ENCODE measurements around the gene NCS1. TPM values are rescaled to one million over a fixed set of nuclear protein-coding genes. Genes with fewer than 3 reads are reported as not detected.

The NCS1 gene
- total and polyA plus RNA-seq, 2 of the 8 experiments (the other 6 are each of a cell fraction or from before 2014, with no cell fraction given): 34.7 to 47.6 TPM

- Histone ChIP-seq H2BK12ac (ENCODE audit: low read depth, low read length) (no peak overlapping the region), H3K4me1 (replicated peaks in 1 of 4; ENCODE audit: control insufficient read depth in 3 of 4, insufficient read depth in 4 of 4, low read length in 3 of 4) (peaks cover 0 to 24% (median 12%) of the 10 kb centered on the region in 4 experiments; a peak in 6 of 7 replicates), H3K56ac (replicated peaks; ENCODE audit: insufficient read length, low read depth, low read length) (no peak overlapping the region), H4K91ac (replicated peaks; ENCODE audit: insufficient read length, low read length) (peak overlapping the region; percentile 37), H2BK120ac (replicated peaks; ENCODE audit: low read depth, low read length) (no peak overlapping the region), H3K27ac (ENCODE audit: low read depth, low read length) (no peak overlapping the region), H2AK5ac (ENCODE audit: low read depth, low read length) (0 out of 2 replicates have a peak overlapping the region, but pooled peaks have one; percentile 24), H3K79me2 (ENCODE audit: control insufficient read depth in 1 of 2, insufficient read depth in 2 of 2, low read length in 2 of 2) (peaks cover 7 to 25% of the 10 kb centered on the region in 2 experiments; a peak in 3 of 4 replicates), H3K18ac (ENCODE audit: extremely low read depth, low read length) (peak overlapping the region; percentile 32; the same call in 1 of the 2 replicates), H2BK20ac (ENCODE audit: low read length) (no peak overlapping the region), H4K20me1 (replicated peaks in 1 of 2; ENCODE audit: control insufficient read depth in 1 of 2, insufficient read depth in 2 of 2, low read length in 2 of 2) (peaks cover 1 to 4% of the 10 kb centered on the region in 2 experiments), H3K9ac (replicated peaks in 1 of 4; ENCODE audit: extremely low read depth in 1 of 4, low read depth in 3 of 4, low read length in 3 of 4) (no peak overlapping the region), H2AFZ (ENCODE audit: low read length) (no peak overlapping the region), H3K4me3 (ENCODE audit: extremely low read depth in 1 of 4, insufficient read depth in 2 of 4, low read depth in 3 of 4, low read length in 4 of 4) (no peak overlapping the region), H4K5ac (ENCODE audit: insufficient read length, low read depth, low read length) (no peak overlapping the region), H3K4ac (replicated peaks; ENCODE audit: insufficient read length, low read depth, low read length) (peak overlapping the region; percentile 41), H3K9me3 (ENCODE audit: insufficient read depth in 2 of 2, low read depth in 1 of 2, low read length in 1 of 2) (no peaks in the 10 kb centered on the region), H3K23me2 (ENCODE audit: low read depth, low read length) (no peaks in the 10 kb centered on the region), H2BK5ac (ENCODE audit: low read depth, low read length) (peak overlapping the region; percentile 44; the same call in 1 of the 2 replicates), H3K23ac (ENCODE audit: insufficient read length) (no peak overlapping the region), H4K8ac (ENCODE audit: extremely low read depth, insufficient read depth, low read length) (peak overlapping the region; percentile 93; the same call in 1 of the 2 replicates), H2BK15ac (ENCODE audit: low read length) (no peak overlapping the region), H3K36me3 (ENCODE audit: control insufficient read depth in 2 of 4, insufficient read depth in 4 of 4, low read length in 3 of 4) (no peaks in the 10 kb centered on the region), H3K79me1 (ENCODE audit: low read depth, low read length) (peaks cover 25% of the 10 kb centered on the region), H3K4me2 (ENCODE audit: insufficient read depth in 1 of 2, low read depth in 2 of 2, low read length in 2 of 2) (no peak overlapping the region; a peak in 1 of 4 replicates), H3K14ac (ENCODE audit: insufficient read length) (no peak overlapping the region), H3K27me3 (replicated peaks in 1 of 4; ENCODE audit: control insufficient read depth in 3 of 4, extremely low read depth in 1 of 4, insufficient read depth in 3 of 4, low read length in 3 of 4) (no peaks in the 10 kb centered on the region)
- ChIA-PET POLR2A (ENCODE audit: partially characterized antibody) (interaction anchor here (0.9 to 1.6 kb wide), 4 partner anchors 10 to 56 kb away, joined by 3 to 5 read pairs (median 4); no protein-coding TSS in a partner anchor), CTCF (ENCODE audit: partially characterized antibody) (interaction anchor here (0.6 to 2.2 kb wide), 7 partner anchors 10 to 84 kb away, joined by 3 to 9 read pairs (median 4); no protein-coding TSS in a partner anchor)
- no peak for DNase-seq (ENCODE audit: low read depth in 1 of 2, low spot score in 2 of 2)
- FAIRE-seq: no peak
- 78% methylated on average over 5 of the region's 9 CpGs; no CpG with 5 or more reads in 1 of the 2 experiments for WGBS, 2 experiments (ENCODE audit: extremely low coverage in 1 of 2, insufficient coverage in 1 of 2, insufficient read length in 1 of 2, insufficient replicate concordance in 2 of 2, low coverage in 1 of 2, low lambda C conversion rate in 2 of 2, missing lambda C conversion rate in 1 of 2)
- TF ChIP-seq POLR2AphosphoS5 (IDR thresholded peaks at IDR 0.05; ENCODE audit: low read depth, low read length) (no peak), MAFK (IDR thresholded peaks at IDR 0.05; ENCODE audit: low read depth, low read length) (no peak), ASH2L (IDR thresholded peaks at IDR 0.05; ENCODE audit: low read length) (no peak), RNF2 (IDR thresholded peaks at IDR 0.05; ENCODE audit: borderline replicate concordance, low read depth, low read length, missing control alignments, poor library complexity, severe bottlenecking) (no peak), RBBP5 (IDR thresholded peaks at IDR 0.05; ENCODE audit: borderline replicate concordance, low read depth, low read length) (no peak), SIN3A (conservative IDR thresholded peaks at IDR 0.05 in 1 of 2, IDR thresholded peaks at IDR 0.05 in 1 of 2; ENCODE audit: low read depth in 1 of 2, low read length in 2 of 2) (no peak), POLR2A (IDR thresholded peaks at IDR 0.05; ENCODE audit: control extremely low read depth in 1 of 2, low read depth in 2 of 2, low read length in 2 of 2) (no peak), HDAC2 (IDR thresholded peaks at IDR 0.05; ENCODE audit: borderline replicate concordance in 1 of 2, low read depth in 2 of 2, low read length in 2 of 2) (no peak), E2F6 (IDR thresholded peaks at IDR 0.05) (no peak), TCF12 (IDR thresholded peaks at IDR 0.05; ENCODE audit: low read depth, low read length) (no peak)
These were observed 20.9 kb downstream of the NCS1 start for GRCh38 chr9:130193103-130193502.

All from H1 (cell line).